Hepatocyte (in vitro differentiated cells): ENCODE data around the gene NEUROG1.

Experiments
- CTCF ChIP-seq: fragments of 200-600 bp; sonication (generic); IDR thresholded peaks from 2 replicates; pipeline ENCODE4 v1.5.1; 2016; ENCODE audit warnings: antibody characterized with exemption, mild to moderate bottlenecking; ENCODE audit not compliant: poor library complexity
- EZH2 ChIP-seq: fragments of 200-600 bp; sonication (generic); IDR thresholded peaks from 2 replicates; pipeline ENCODE4 v1.6.1; 2016; ENCODE audit warnings: antibody characterized with exemption, mild to moderate bottlenecking, borderline replicate concordance
- EZH2phosphoT487 ChIP-seq: fragments of 200-600 bp; sonication (generic); IDR thresholded peaks from one replicate; pipeline ENCODE4 v1.6.1; 2018; ENCODE audit warnings: antibody characterized with exemption, mild to moderate bottlenecking, low read depth, moderate library complexity; ENCODE audit not compliant: unreplicated experiment, severe bottlenecking

- no peak for TF ChIP-seq CTCF
- TF ChIP-seq EZH2 = no peak
- no peak for TF ChIP-seq EZH2phosphoT487
These were observed 31.4 kb downstream of the NEUROG1 start for GRCh38 chr5:135504376-135504775.
